ENCODE data around the gene LRMDA. TPM values are rescaled to one million over a fixed set of nuclear protein-coding genes. Genes with fewer than 3 reads are reported as not detected.

LRMDA gene
- total RNA-seq, 1 experiment from 2014 or later = not detected

- ChIA-PET POLR2A (ENCODE audit: low non-redundant PET) (no interaction called here), CTCF (no interaction called here)
- no TSS peak for BruUV-seq (replicated peaks)
- DNase-seq (ENCODE audit: low spot score) = no peak
- no peaks in the 10 kb centered on the region for H3K4me1 ChIP-seq (ENCODE audit: insufficient read depth, low read length, poor library complexity, severe bottlenecking)
- no peak overlapping the region for H3K4me3 ChIP-seq (ENCODE audit: low read depth, low read length, poor library complexity, severe bottlenecking)
- TF ChIP-seq EZH2 (IDR thresholded peaks at IDR 0.05; ENCODE audit: borderline replicate concordance, low read depth, low read length, poor library complexity, severe bottlenecking) (no peak), CTCF (conservative IDR thresholded peaks at IDR 0.05; ENCODE audit: low read depth, low read length) (no peak)
- H3K27me3 ChIP-seq (replicated peaks; ENCODE audit: insufficient read depth, low read depth, low read length, poor library complexity) = peaks cover 42% of the 10 kb centered on the region
- intact Hi-C loops (cut with micrococcal nuclease; ENCODE audit: unreplicated experiment) = no loop called here
- no peaks in the 10 kb centered on the region for H3K36me3 ChIP-seq (ENCODE audit: insufficient read depth, low read length, poor library complexity, severe bottlenecking)
- H3K9me3 ChIP-seq (ENCODE audit: low read depth, low read length, poor library complexity, severe bottlenecking) = no peaks in the 10 kb centered on the region
- H3K27ac ChIP-seq (ENCODE audit: low read depth, low read length, poor library complexity, severe bottlenecking) = no peak overlapping the region
These were observed 6.9 kb downstream of the LRMDA start for GRCh38 chr10:75438275-75438674.

GRCh38 chr10:75439811-75440210, 8.4 kb downstream of the LRMDA start:
- BruUV-seq (replicated peaks) = no TSS peak
- peaks cover 27% of the 10 kb centered on the region for H3K27me3 ChIP-seq (replicated peaks; ENCODE audit: insufficient read depth, low read depth, low read length, poor library complexity)
- CTCF ChIA-PET = no interaction called here
- no peak for TF ChIP-seq EZH2 (IDR thresholded peaks at IDR 0.05; ENCODE audit: borderline replicate concordance, low read depth, low read length, poor library complexity, severe bottlenecking)
- TF ChIP-seq CTCF (conservative IDR thresholded peaks at IDR 0.05; ENCODE audit: low read depth, low read length) = no peak
- no peak for DNase-seq (ENCODE audit: low spot score)
- no peaks in the 10 kb centered on the region for H3K4me1 ChIP-seq (ENCODE audit: insufficient read depth, low read length, poor library complexity, severe bottlenecking)
- POLR2A ChIA-PET (ENCODE audit: low non-redundant PET) = no interaction called here
- H3K9me3 ChIP-seq (ENCODE audit: low read depth, low read length, poor library complexity, severe bottlenecking) = no peaks in the 10 kb centered on the region
- H3K4me3 ChIP-seq (ENCODE audit: low read depth, low read length, poor library complexity, severe bottlenecking) = no peak overlapping the region
- intact Hi-C loops (cut with micrococcal nuclease; ENCODE audit: unreplicated experiment) = no loop called here
- no peak overlapping the region for H3K27ac ChIP-seq (ENCODE audit: low read depth, low read length, poor library complexity, severe bottlenecking)
- H3K36me3 ChIP-seq (ENCODE audit: insufficient read depth, low read length, poor library complexity, severe bottlenecking) = no peaks in the 10 kb centered on the region

- BruUV-seq (replicated peaks) = no TSS peak
- DNase-seq (ENCODE audit: low spot score) = no peak
- POLR2A ChIA-PET (ENCODE audit: low non-redundant PET) = no interaction called here
- no peaks in the 10 kb centered on the region for H3K36me3 ChIP-seq (ENCODE audit: insufficient read depth, low read length, poor library complexity, severe bottlenecking)
- CTCF ChIA-PET = no interaction called here
- H3K27me3 ChIP-seq (replicated peaks; ENCODE audit: insufficient read depth, low read depth, low read length, poor library complexity) = peaks cover 21% of the 10 kb centered on the region
- H3K4me3 ChIP-seq (ENCODE audit: low read depth, low read length, poor library complexity, severe bottlenecking) = no peak overlapping the region
- H3K9me3 ChIP-seq (ENCODE audit: low read depth, low read length, poor library complexity, severe bottlenecking) = no peaks in the 10 kb centered on the region
- intact Hi-C loops (cut with micrococcal nuclease; ENCODE audit: unreplicated experiment) = no loop called here
- TF ChIP-seq EZH2 (IDR thresholded peaks at IDR 0.05; ENCODE audit: borderline replicate concordance, low read depth, low read length, poor library complexity, severe bottlenecking) (no peak), CTCF (conservative IDR thresholded peaks at IDR 0.05; ENCODE audit: low read depth, low read length) (no peak)
- no peaks in the 10 kb centered on the region for H3K4me1 ChIP-seq (ENCODE audit: insufficient read depth, low read length, poor library complexity, severe bottlenecking)
- no peak overlapping the region for H3K27ac ChIP-seq (ENCODE audit: low read depth, low read length, poor library complexity, severe bottlenecking)
These were observed 8.9 kb downstream of the LRMDA start for GRCh38 chr10:75440271-75440793.
